HepG2 (cell line): Measurements from ENCODE around the gene KRTAP12-3. TPM values are rescaled to one million over a fixed set of nuclear protein-coding genes. Genes with fewer than 3 reads are reported as not detected.

ENCODE experiments used
- ATAC-seq: fragments of 200-7000 bp; cut with Tn5 transposase; 3 replicates; pipeline ENCODE4 v1.9.1; 2020; ENCODE audit warnings: mild to moderate bottlenecking, moderate library complexity
- BruUV-seq: library from RNA; stranded (reverse); fragments of 400-500 nt; replicated peaks from 2 replicates; lab custom pipeline; 2021; lab: Mats Ljungman, UMichigan
- CTCF ChIA-PET: fragments of 300-600 bp; formaldehyde crosslinking; extraction: SDS; loops from one replicate; lab custom pipeline; 2021; ENCODE audit warnings: low total read pairs, inconsistent platforms, low intra/inter-chr PET ratio; lab: Yijun Ruan, JAX
- POLR2A ChIA-PET: fragments of 350-600 bp; sonication (Branson Sonifier 250); formaldehyde crosslinking; loops from one replicate; lab custom pipeline; 2020; ENCODE audit warnings: antibody characterized with exemption, inconsistent platforms; lab: Yijun Ruan, JAX
- DNase-seq: peaks from one replicate; pipeline ENCODE4 v3.0.0-alpha.2; 2015; ENCODE audit warnings: low spot score
- FAIRE-seq: peaks from 3 replicates; lab custom pipeline; 2011; peaks lifted over from hg19 to GRCh38; lab: Jason Lieb, UNC
- H2AFZ ChIP-seq: one replicate; pipeline ENCODE4 v1.6.1; 2011; ENCODE audit warnings: low read length, inconsistent platforms
- H3K27ac ChIP-seq: fragments of 300-600 bp; 3 replicates; pipeline ENCODE4 v1.8.0; 2011; ENCODE audit warnings: mixed run types, mild to moderate bottlenecking, mixed read lengths, low read length, inconsistent platforms; ENCODE audit not compliant: insufficient read depth; ENCODE audit errors: extremely low read length
- H3K27me3 ChIP-seq, 2 experiments: fragments of 200-600 bp in 1 of 2; 2 replicates in 1 of 2; 3 replicates in 1 of 2; pipeline versions ENCODE4 v1.6.0 to v1.8.0; 2011; ENCODE audit warnings: low read length in 2 of 2, mild to moderate bottlenecking in 2 of 2, moderate library complexity in 2 of 2, inconsistent platforms in 1 of 2; ENCODE audit not compliant: insufficient read depth in 2 of 2, control insufficient read depth in 1 of 2
- H3K36me3 ChIP-seq, 2 experiments: fragments of 200-600 bp in 1 of 2; replicated peaks in 1 of 2; 2 replicates in 1 of 2; 3 replicates in 1 of 2; pipeline versions ENCODE4 v1.5.1 to v1.8.0; 2011; ENCODE audit warnings: low read length in 2 of 2, inconsistent platforms in 1 of 2; ENCODE audit not compliant: insufficient read depth in 2 of 2, control insufficient read depth in 1 of 2
- H3K4me1 ChIP-seq: 2 replicates; pipeline ENCODE4 v1.5.1; 2012; ENCODE audit warnings: low read length, inconsistent platforms; ENCODE audit not compliant: insufficient read depth
- H3K4me2 ChIP-seq: 2 replicates; pipeline ENCODE4 v1.6.0; 2011; ENCODE audit warnings: low read depth, low read length, inconsistent platforms
- H3K4me3 ChIP-seq, 3 experiments: fragments of 200-600 bp in 1 of 3; sonication (generic), shearing (Covaris generic) in 1 of 3; replicated peaks in 1 of 3; 2 replicates each; pipeline ENCODE4 v1.5.1; 2011 to 2016; ENCODE audit warnings: low read length in 3 of 3, inconsistent platforms in 2 of 3, low read depth in 2 of 3, mild to moderate bottlenecking in 2 of 3, control low read depth in 1 of 3, mixed read lengths in 1 of 3; ENCODE audit not compliant: insufficient read depth in 1 of 3
- H3K79me2 ChIP-seq: one replicate; pipeline ENCODE4 v1.6.1; 2011; ENCODE audit warnings: low read length, inconsistent platforms; ENCODE audit not compliant: insufficient read depth
- H3K9ac ChIP-seq: 2 replicates; pipeline ENCODE4 v1.6.0; 2011; ENCODE audit warnings: mild to moderate bottlenecking, low read depth, low read length, inconsistent platforms; ENCODE audit not compliant: insufficient read depth
- H3K9me3 ChIP-seq: 2 replicates; pipeline ENCODE4 v1.5.1; 2012; ENCODE audit warnings: mild to moderate bottlenecking, low read length
- H4K20me1 ChIP-seq: 2 replicates; pipeline ENCODE4 v1.6.0; 2011; ENCODE audit warnings: inconsistent platforms, mild to moderate bottlenecking, low read length, moderate library complexity; ENCODE audit not compliant: insufficient read depth
- FOSL1 ChIP-seq: sonication (generic); formaldehyde crosslinking; IDR thresholded peaks from 2 replicates; pipeline ENCODE4 v1.9.0; 2021; ENCODE audit warnings: missing genetic modification reagents, borderline replicate concordance
- HOXA5 ChIP-seq: sonication (generic); formaldehyde crosslinking; IDR thresholded peaks from 2 replicates; pipeline ENCODE4 v1.4.0; 2020; ENCODE audit warnings: missing genetic modification reagents
- KDM1A ChIP-seq: IDR thresholded peaks from 2 replicates; pipeline ENCODE4 v1.6.1; 2016; ENCODE audit warnings: missing compliant biosample characterization
- MED8 ChIP-seq: sonication (generic); formaldehyde crosslinking; IDR thresholded peaks from 2 replicates; pipeline ENCODE4 v1.8.1; 2023; ENCODE audit warnings: mild to moderate bottlenecking, missing genetic modification reagents; ENCODE audit not compliant: insufficient replicate concordance
- PAX8 ChIP-seq: sonication (generic); formaldehyde crosslinking; IDR thresholded peaks from 2 replicates; pipeline ENCODE4 v1.8.0; 2022; ENCODE audit warnings: mild to moderate bottlenecking, missing genetic modification reagents, borderline replicate concordance
- SALL2 ChIP-seq: sonication (generic); formaldehyde crosslinking; IDR thresholded peaks from 2 replicates; pipeline ENCODE4 v1.8.1; 2023; ENCODE audit warnings: mild to moderate bottlenecking, missing genetic modification reagents, inconsistent platforms
- SSRP1 ChIP-seq: IDR thresholded peaks from 2 replicates; pipeline ENCODE4 v1.6.1; 2016; ENCODE audit warnings: control low read depth
- TEAD2 ChIP-seq: sonication (generic); formaldehyde crosslinking; IDR thresholded peaks from 2 replicates; pipeline ENCODE4 v1.9.0; 2021; ENCODE audit warnings: missing genetic modification reagents
- ZFP62 ChIP-seq: sonication (generic); formaldehyde crosslinking; IDR thresholded peaks from 2 replicates; pipeline ENCODE4 v1.4.0; 2020; ENCODE audit warnings: missing genetic modification reagents
- ZNF124 ChIP-seq: sonication (generic); formaldehyde crosslinking; IDR thresholded peaks from 2 replicates; pipeline ENCODE4 v1.4.0; 2020; ENCODE audit warnings: missing genetic modification reagents
- ZNF567 ChIP-seq: sonication (generic); formaldehyde crosslinking; IDR thresholded peaks from 2 replicates; pipeline ENCODE4 v1.8.1; 2023; ENCODE audit warnings: mild to moderate bottlenecking, missing genetic modification reagents, borderline replicate concordance
- ZNF75D ChIP-seq: sonication (generic); formaldehyde crosslinking; IDR thresholded peaks from 2 replicates; pipeline ENCODE4 v1.8.1; 2023; ENCODE audit warnings: missing genetic modification reagents, mild to moderate bottlenecking, borderline replicate concordance
- WGBS: methylation state at CpG from one replicate; pipeline ENCODE4 v1.1.6; 2017; ENCODE audit warnings: low lambda C conversion rate; 5-methylcytosine and 5-hydroxymethylcytosine counted together
- in situ Hi-C: cut with HindIII; loops from 2 replicates; pipeline ENCODE4 v1.10.0; 2017; ENCODE audit warnings: low pct_unique_long_range_greater_than_20kb; ENCODE audit not compliant: extremely low pct_ligation_motif_present
- intact Hi-C: fragments of 100-400 bp; cut with micrococcal nuclease; formaldehyde crosslinking; loops from one replicate; pipeline ENCODE4 v1.10.0; 2022; ENCODE audit not compliant: unreplicated experiment
- polyA plus RNA-seq, 8 experiments: library from polyadenylated mRNA; depleted of rRNA in 3 of 8; stranded (reverse) in 7 of 8; unstranded in 1 of 8; fragments of >200 nt; fragmentation: Illumina TruSeq in 4 of 8; extraction: Trizol in 4 of 8; gene quantifications; 2 replicates each; pipeline versions ENCODE4 v1.2.1 to v1.2.3, GENCODE V29; 2011 to 2016; ENCODE audit warnings: low read depth in 4 of 8, missing spikeins in 1 of 8, mixed read lengths in 1 of 8; ENCODE audit not compliant: insufficient read depth in 1 of 8
- total RNA-seq, 5 experiments: library from RNA; depleted of rRNA; stranded (reverse); fragments of >200 nt; fragmentation: Illumina TruSeq; extraction: Trizol; gene quantifications; 2 replicates each; pipeline ENCODE4 v1.2.3, GENCODE V29; 2016; ENCODE audit warnings: low read depth in 1 of 5
- TF ChIP-seq, protein P1 (sequence below): sonication (generic); formaldehyde crosslinking; conservative IDR thresholded peaks from 2 replicates; pipeline ENCODE4 v1.4.0; 2020; ENCODE audit warnings: missing genetic modification reagents
- TF ChIP-seq, protein P2 (sequence below): IDR thresholded peaks from 2 replicates; pipeline ENCODE4 v1.6.1; 2016; ENCODE audit warnings: missing compliant biosample characterization, missing genetic modification reagents, borderline replicate concordance
- TF ChIP-seq, protein P3 (sequence below): sonication (generic); formaldehyde crosslinking; IDR thresholded peaks from 2 replicates; pipeline ENCODE4 v1.9.0; 2022; ENCODE audit warnings: low read depth, missing genetic modification reagents

Gene KRTAP12-3
- total and polyA plus RNA-seq, 2 of the 13 experiments (the other 11 are each of a cell fraction or from before 2014, with no cell fraction given) = not detected

DNA sequence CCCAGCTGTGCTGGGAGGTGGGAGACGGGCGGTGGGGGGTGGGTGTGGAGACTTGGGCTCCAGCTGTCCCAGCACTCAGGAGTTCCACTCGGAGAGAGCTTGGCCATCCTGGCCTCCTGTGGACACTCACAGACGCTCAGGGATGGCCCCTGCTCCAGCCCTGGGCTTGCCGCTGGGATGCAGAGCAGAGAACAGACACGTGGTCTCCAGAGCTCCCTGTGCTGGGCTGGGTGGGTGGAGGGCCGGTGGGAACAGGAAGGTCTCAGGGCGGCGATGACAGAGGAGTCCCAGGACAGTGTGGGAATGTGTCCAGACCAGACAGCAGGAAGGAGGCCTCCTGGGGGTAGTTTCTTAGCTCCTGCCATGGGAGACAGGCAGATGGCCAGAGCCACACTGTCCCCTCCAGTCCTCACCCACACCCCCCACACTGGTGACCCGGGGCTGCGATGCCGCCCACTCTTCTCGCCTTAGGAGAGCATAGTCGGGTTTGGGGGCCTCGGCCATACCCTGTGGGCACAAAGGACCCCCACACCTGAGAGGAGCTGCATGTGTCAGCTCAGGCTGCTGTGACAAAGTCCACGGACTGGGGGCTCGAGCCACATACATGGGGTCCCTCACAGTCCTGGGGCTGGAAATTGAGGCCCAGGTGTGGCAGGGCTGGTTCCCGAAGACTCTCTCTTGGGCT, 28.9 kb upstream of the KRTAP12-3 start:
- in situ Hi-C loops (no loop called here), intact Hi-C loops (no loop called here)
- POLR2A ChIA-PET = no interaction called here
- H3K27ac ChIP-seq = no peak overlapping the region
- peaks cover 25% of the 10 kb centered on the region for H3K9me3 ChIP-seq
- DNase-seq = no peak
- no peak overlapping the region for H3K4me2 ChIP-seq
- H3K9ac ChIP-seq = no peak overlapping the region
- 0 out of 5 replicates have a peak, but pooled peaks cover 0 to 6% of the 10 kb centered on the region in 2 experiments for H3K27me3 ChIP-seq
- no peaks in the 10 kb centered on the region for H3K36me3 ChIP-seq
- no peak overlapping the region for H3K4me3 ChIP-seq
- no peak for TF ChIP-seq SALL2 (CRISPR knock-in tag)
- TF ChIP-seq, protein P1, sequence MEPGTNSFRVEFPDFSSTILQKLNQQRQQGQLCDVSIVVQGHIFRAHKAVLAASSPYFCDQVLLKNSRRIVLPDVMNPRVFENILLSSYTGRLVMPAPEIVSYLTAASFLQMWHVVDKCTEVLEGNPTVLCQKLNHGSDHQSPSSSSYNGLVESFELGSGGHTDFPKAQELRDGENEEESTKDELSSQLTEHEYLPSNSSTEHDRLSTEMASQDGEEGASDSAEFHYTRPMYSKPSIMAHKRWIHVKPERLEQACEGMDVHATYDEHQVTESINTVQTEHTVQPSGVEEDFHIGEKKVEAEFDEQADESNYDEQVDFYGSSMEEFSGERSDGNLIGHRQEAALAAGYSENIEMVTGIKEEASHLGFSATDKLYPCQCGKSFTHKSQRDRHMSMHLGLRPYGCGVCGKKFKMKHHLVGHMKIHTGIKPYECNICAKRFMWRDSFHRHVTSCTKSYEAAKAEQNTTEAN (CRISPR knock-in tag) = no peak
- no peak for TF ChIP-seq ZNF567
- no peak for TF ChIP-seq HOXA5 (CRISPR knock-in tag)
- no peak for TF ChIP-seq FOSL1 (CRISPR knock-in tag)
- TF ChIP-seq, all 625 proteins: peak for 0
- no peaks in the 10 kb centered on the region for H3K4me1 ChIP-seq
- no peaks in the 10 kb centered on the region for H3K79me2 ChIP-seq
- CTCF ChIA-PET = no interaction called here
- no peak; the same call in 2 of the 3 replicates for ATAC-seq
- no TSS peak for BruUV-seq
- no peak overlapping the region for H2AFZ ChIP-seq
- 44% methylated on average over 7 of the region's 18 CpGs for WGBS
- FAIRE-seq = no peak
- H4K20me1 ChIP-seq = no peaks in the 10 kb centered on the region

DNA sequence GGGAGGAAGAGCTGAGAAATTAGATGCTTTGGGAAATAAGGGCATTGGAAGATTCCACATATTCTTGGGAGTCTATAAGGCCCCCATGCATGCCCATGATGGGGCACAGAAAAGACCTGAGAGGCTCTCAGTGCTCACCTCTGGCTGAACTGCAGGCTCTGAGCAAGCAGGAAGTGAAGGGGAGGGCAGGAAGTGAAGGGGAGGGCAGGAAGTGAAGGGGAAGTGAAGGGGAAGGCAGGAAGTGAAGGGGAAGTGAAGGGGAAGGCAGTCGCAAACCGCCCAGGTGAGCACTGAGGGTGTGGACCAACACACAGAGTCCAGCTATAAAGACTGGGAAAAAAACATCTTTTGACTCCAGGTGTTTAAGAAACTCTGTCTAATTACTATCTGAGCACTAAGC, 27.3 kb upstream of the KRTAP12-3 start:
- ChIA-PET POLR2A (no interaction called here), CTCF (no interaction called here)
- no peak overlapping the region for H3K9ac ChIP-seq
- peaks cover 16% of the 10 kb centered on the region; the same call in 1 of the 2 replicates for H3K9me3 ChIP-seq
- FAIRE-seq = no peak
- no peak for DNase-seq
- no peaks in the 10 kb centered on the region for H3K79me2 ChIP-seq
- 81% methylated on average over 2 of the region's 2 CpGs for WGBS
- 0 out of 5 replicates have a peak, but pooled peaks cover 0 to 6% of the 10 kb centered on the region in 2 experiments for H3K27me3 ChIP-seq
- no peaks in the 10 kb centered on the region for H4K20me1 ChIP-seq
- no peaks in the 10 kb centered on the region for H3K4me1 ChIP-seq
- intact Hi-C loops = loop anchor here (10.0 kb wide), 1 partner anchor 64 kb away; the partner anchor contains the start of gene KRTAP10-12
- H3K27ac ChIP-seq = no peak overlapping the region
- no TSS peak for BruUV-seq
- H3K4me2 ChIP-seq = no peak overlapping the region
- H3K36me3 ChIP-seq = no peaks in the 10 kb centered on the region
- H3K4me3 ChIP-seq = no peak overlapping the region
- in situ Hi-C loops = no loop called here
- no peak overlapping the region for H2AFZ ChIP-seq
- ATAC-seq = no peak
- TF ChIP-seq ZNF75D (CRISPR knock-in tag) (no peak), MED8 (CRISPR knock-in tag) (no peak), SSRP1 (CRISPR knock-in tag) (no peak), TEAD2 (CRISPR knock-in tag) (no peak), ZFP62 (CRISPR knock-in tag) (no peak), PAX8 (no peak), ZNF124 (CRISPR knock-in tag) (no peak), KDM1A (CRISPR knock-in tag) (no peak)
- TF ChIP-seq, protein P2, sequence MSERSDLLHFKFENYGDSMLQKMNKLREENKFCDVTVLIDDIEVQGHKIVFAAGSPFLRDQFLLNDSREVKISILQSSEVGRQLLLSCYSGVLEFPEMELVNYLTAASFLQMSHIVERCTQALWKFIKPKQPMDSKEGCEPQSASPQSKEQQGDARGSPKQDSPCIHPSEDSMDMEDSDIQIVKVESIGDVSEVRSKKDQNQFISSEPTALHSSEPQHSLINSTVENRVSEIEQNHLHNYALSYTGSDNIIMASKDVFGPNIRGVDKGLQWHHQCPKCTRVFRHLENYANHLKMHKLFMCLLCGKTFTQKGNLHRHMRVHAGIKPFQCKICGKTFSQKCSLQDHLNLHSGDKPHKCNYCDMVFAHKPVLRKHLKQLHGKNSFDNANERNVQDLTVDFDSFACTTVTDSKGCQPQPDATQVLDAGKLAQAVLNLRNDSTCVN (CRISPR knock-in tag) = no peak
- TF ChIP-seq, protein P3, sequence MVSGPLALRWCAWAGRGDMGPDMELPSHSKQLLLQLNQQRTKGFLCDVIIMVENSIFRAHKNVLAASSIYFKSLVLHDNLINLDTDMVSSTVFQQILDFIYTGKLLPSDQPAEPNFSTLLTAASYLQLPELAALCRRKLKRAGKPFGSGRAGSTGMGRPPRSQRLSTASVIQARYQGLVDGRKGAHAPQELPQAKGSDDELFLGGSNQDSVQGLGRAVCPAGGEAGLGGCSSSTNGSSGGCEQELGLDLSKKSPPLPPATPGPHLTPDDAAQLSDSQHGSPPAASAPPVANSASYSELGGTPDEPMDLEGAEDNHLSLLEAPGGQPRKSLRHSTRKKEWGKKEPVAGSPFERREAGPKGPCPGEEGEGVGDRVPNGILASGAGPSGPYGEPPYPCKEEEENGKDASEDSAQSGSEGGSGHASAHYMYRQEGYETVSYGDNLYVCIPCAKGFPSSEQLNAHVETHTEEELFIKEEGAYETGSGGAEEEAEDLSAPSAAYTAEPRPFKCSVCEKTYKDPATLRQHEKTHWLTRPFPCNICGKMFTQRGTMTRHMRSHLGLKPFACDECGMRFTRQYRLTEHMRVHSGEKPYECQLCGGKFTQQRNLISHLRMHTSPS (CRISPR knock-in tag) = no peak
